Endodermal cell (in vitro differentiated cells): Measurements from ENCODE around the gene SIGLEC14. TPM values are rescaled to one million over a fixed set of nuclear protein-coding genes. Genes with fewer than 3 reads are reported as not detected.

Experiments used
- DNase-seq: peaks from one replicate; pipeline ENCODE4 v3.0.0-alpha.2; 2017
- H3K27ac ChIP-seq: 2 replicates; pipeline ENCODE4 v1.5.1; 2013; ENCODE audit warnings: mild to moderate bottlenecking, low read depth, low read length, moderate library complexity
- H3K27me3 ChIP-seq: 2 replicates; pipeline ENCODE4 v1.6.1; 2013; ENCODE audit warnings: mild to moderate bottlenecking, low read length, moderate library complexity; ENCODE audit not compliant: insufficient read depth, control insufficient read depth, poor library complexity, severe bottlenecking
- H3K36me3 ChIP-seq: 2 replicates; pipeline ENCODE4 v1.7.0; 2013; ENCODE audit warnings: mild to moderate bottlenecking, low read length, moderate library complexity; ENCODE audit not compliant: control insufficient read depth, insufficient read depth
- H3K4me1 ChIP-seq: one replicate; pipeline ENCODE4 v1.7.0; 2013; ENCODE audit warnings: low read length; ENCODE audit not compliant: control insufficient read depth, insufficient read depth
- H3K4me3 ChIP-seq: 2 replicates; pipeline ENCODE4 v1.5.1; 2013; ENCODE audit warnings: mild to moderate bottlenecking, low read length, moderate library complexity
- H3K9ac ChIP-seq: 2 replicates; pipeline ENCODE4 v1.6.1; 2013; ENCODE audit warnings: mild to moderate bottlenecking, low read length, moderate library complexity; ENCODE audit not compliant: poor library complexity, severe bottlenecking; ENCODE audit errors: extremely low read depth
- H3K9me3 ChIP-seq: 2 replicates; pipeline ENCODE4 v1.6.1; 2013; ENCODE audit warnings: mild to moderate bottlenecking, low read length, moderate library complexity; ENCODE audit not compliant: control insufficient read depth
- H3K27ac Mint-ChIP-seq: 2 replicates; pipeline ENCODE4 v1.8.0; 2020; ENCODE audit warnings: mixed read lengths
- H3K27me3 Mint-ChIP-seq: 2 replicates; pipeline ENCODE4 v1.8.0; 2021; ENCODE audit warnings: mild to moderate bottlenecking, mixed read lengths; ENCODE audit not compliant: insufficient read depth
- H3K36me3 Mint-ChIP-seq: 2 replicates; pipeline ENCODE4 v1.8.0; 2020; ENCODE audit warnings: low read depth, mixed read lengths
- H3K4me1 Mint-ChIP-seq: 2 replicates; pipeline ENCODE4 v1.8.0; 2020; ENCODE audit warnings: mixed read lengths
- H3K4me3 Mint-ChIP-seq: 2 replicates; pipeline ENCODE4 v1.8.0; 2020; ENCODE audit warnings: mild to moderate bottlenecking, moderate library complexity, mixed read lengths
- H3K9me3 Mint-ChIP-seq: 2 replicates; pipeline ENCODE4 v1.8.0; 2020; ENCODE audit warnings: mild to moderate bottlenecking, mixed read lengths
- CTCF ChIP-seq: fragments of 200-600 bp; sonication (generic); conservative IDR thresholded peaks from 2 replicates; pipeline ENCODE4 v1.5.0; 2021; ENCODE audit warnings: antibody characterized with exemption, mild to moderate bottlenecking
- WGBS, 2 experiments: methylation state at CpG; one replicate each; pipeline versions ENCODE4 v1.1.5 to v1.1.7; 2013; ENCODE audit warnings: missing lambda C conversion rate in 2 of 2, mixed read lengths in 1 of 2; ENCODE audit not compliant: insufficient coverage in 1 of 2, insufficient read length in 1 of 2; 5-methylcytosine and 5-hydroxymethylcytosine counted together
- total RNA-seq, 2 donors: library from RNA; stranded (reverse); fragmentation: NEBNext Ultra II Directional in 1 of 2; extraction: Animal tissue kit (Norgen Biotek cat#: 25700) in 1 of 2; gene quantifications; 2 replicates in 1 of 2; 3 replicates in 1 of 2; pipeline ENCODE4 v1.2.1, GENCODE V29; 2021

SIGLEC14 gene
- total RNA-seq, 2 donors from 2014 or later: not detected

- peaks cover 1% of the 10 kb centered on the region for H3K9me3 Mint-ChIP-seq
- peaks cover 24% of the 10 kb centered on the region for H3K27me3 Mint-ChIP-seq
- no peak for TF ChIP-seq CTCF
Measured at GRCh38 chr19:51615991-51616390, 30.6 kb downstream of the SIGLEC14 start.

GRCh38 chr19:51614789-51615188, 31.8 kb downstream of the SIGLEC14 start:
- Mint-ChIP-seq H3K4me3 (no peak overlapping the region), H3K27ac (no peak overlapping the region), H3K27me3 (peaks cover 24% of the 10 kb centered on the region), H3K9me3 (peaks cover 1% of the 10 kb centered on the region), H3K4me1 (no peaks in the 10 kb centered on the region), H3K36me3 (no peaks in the 10 kb centered on the region)
- Histone ChIP-seq H3K27ac (no peak overlapping the region), H3K4me1 (no peaks in the 10 kb centered on the region), H3K4me3 (no peak overlapping the region), H3K36me3 (no peaks in the 10 kb centered on the region), H3K9ac (no peak overlapping the region), H3K27me3 (peaks cover 6% of the 10 kb centered on the region), H3K9me3 (no peaks in the 10 kb centered on the region)
- no peak for DNase-seq
- no peak for TF ChIP-seq CTCF
- WGBS, 2 experiments: 20 to 62% methylated on average over 1 to 5 of the region's 5 CpGs

More at GRCh38 chr19:51615991-51616390, 30.6 kb downstream of the SIGLEC14 start:
- H3K4me1 ChIP-seq: no peaks in the 10 kb centered on the region
- H3K36me3 ChIP-seq: no peaks in the 10 kb centered on the region
- no peak for DNase-seq
- 83 to 85% methylated on average over 7 of the region's 7 CpGs for WGBS, 2 experiments
- H3K9me3 ChIP-seq: no peaks in the 10 kb centered on the region
- H3K36me3 Mint-ChIP-seq: no peaks in the 10 kb centered on the region
- no peak overlapping the region for H3K27ac Mint-ChIP-seq
- no peak overlapping the region for H3K9ac ChIP-seq
- no peak overlapping the region for H3K27ac ChIP-seq
- H3K27me3 ChIP-seq: peaks cover 6% of the 10 kb centered on the region
- H3K4me3 Mint-ChIP-seq: no peak overlapping the region
- no peaks in the 10 kb centered on the region for H3K4me1 Mint-ChIP-seq
- no peak overlapping the region for H3K4me3 ChIP-seq

GRCh38 chr19:51610576-51610975, 36.0 kb downstream of the SIGLEC14 start:
- TF ChIP-seq CTCF: no peak
- no peaks in the 10 kb centered on the region for H3K36me3 ChIP-seq
- WGBS, 2 experiments: 65 to 80% methylated on average over 1 of the region's 1 CpG
- H3K9me3 Mint-ChIP-seq: peaks cover 1% of the 10 kb centered on the region
- H3K36me3 Mint-ChIP-seq: no peaks in the 10 kb centered on the region
- H3K4me1 Mint-ChIP-seq: no peaks in the 10 kb centered on the region
- no peak overlapping the region for H3K27ac Mint-ChIP-seq
- no peak for DNase-seq
- peaks cover 10% of the 10 kb centered on the region for H3K27me3 ChIP-seq
- no peaks in the 10 kb centered on the region for H3K4me1 ChIP-seq
- H3K4me3 Mint-ChIP-seq: no peak overlapping the region
- H3K9me3 ChIP-seq: no peaks in the 10 kb centered on the region
- H3K9ac ChIP-seq: no peak overlapping the region
- H3K4me3 ChIP-seq: no peak overlapping the region
- no peak overlapping the region for H3K27ac ChIP-seq
- peaks cover 33% of the 10 kb centered on the region for H3K27me3 Mint-ChIP-seq
